NB4 (cell line): ENCODE measurements around the gene DNAJC21.

Source experiments
- POLR2A ChIP-seq: IDR thresholded peaks from 2 replicates; pipeline ENCODE4 v1.6.1; 2011; ENCODE audit warnings: mild to moderate bottlenecking; ENCODE audit not compliant: insufficient read length; ENCODE audit errors: extremely low read depth
- TF ChIP-seq, protein P1 (sequence below): IDR thresholded peaks from one replicate; pipeline ENCODE4 v1.5.1; 2012; ENCODE audit warnings: low read depth, low read length

DNA sequence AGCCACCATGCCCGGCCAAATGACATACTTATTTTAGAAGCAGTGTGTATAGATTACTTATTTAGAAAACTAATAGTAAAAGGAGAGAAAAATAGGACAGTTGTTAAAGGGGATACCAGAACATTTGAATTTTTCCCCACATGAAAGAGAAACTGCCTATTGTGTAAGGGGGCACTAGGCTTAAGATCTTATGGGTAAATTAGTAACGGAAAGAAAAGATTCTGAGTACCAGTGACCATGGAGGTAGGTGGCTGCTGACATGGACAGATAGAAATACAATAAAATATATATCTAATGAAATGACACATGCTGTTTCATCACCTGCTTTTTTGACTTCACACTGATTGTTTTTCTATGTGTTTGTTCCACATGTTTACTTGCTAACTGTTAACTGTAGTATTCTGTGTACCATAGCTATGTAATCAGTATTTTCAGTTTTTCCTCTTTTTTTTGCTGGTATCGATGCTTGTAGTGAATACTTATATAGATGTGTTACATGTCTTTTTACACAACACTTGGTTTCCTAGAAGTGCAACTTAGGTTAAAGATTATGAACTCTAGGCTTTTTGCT lies 3.0 kb upstream of the DNAJC21 start:
- TF ChIP-seq, protein P1, sequence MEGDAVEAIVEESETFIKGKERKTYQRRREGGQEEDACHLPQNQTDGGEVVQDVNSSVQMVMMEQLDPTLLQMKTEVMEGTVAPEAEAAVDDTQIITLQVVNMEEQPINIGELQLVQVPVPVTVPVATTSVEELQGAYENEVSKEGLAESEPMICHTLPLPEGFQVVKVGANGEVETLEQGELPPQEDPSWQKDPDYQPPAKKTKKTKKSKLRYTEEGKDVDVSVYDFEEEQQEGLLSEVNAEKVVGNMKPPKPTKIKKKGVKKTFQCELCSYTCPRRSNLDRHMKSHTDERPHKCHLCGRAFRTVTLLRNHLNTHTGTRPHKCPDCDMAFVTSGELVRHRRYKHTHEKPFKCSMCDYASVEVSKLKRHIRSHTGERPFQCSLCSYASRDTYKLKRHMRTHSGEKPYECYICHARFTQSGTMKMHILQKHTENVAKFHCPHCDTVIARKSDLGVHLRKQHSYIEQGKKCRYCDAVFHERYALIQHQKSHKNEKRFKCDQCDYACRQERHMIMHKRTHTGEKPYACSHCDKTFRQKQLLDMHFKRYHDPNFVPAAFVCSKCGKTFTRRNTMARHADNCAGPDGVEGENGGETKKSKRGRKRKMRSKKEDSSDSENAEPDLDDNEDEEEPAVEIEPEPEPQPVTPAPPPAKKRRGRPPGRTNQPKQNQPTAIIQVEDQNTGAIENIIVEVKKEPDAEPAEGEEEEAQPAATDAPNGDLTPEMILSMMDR: no peak
- no peak for TF ChIP-seq POLR2A
